Neural progenitor cell (in vitro differentiated cells): ENCODE measurements around the gene HSD17B10.

Experiments used
- CTCF ChIP-seq: fragments of 200-600 bp; sonication (generic); IDR thresholded peaks from 2 replicates; pipeline ENCODE4 v1.5.1; 2017; ENCODE audit warnings: antibody characterized with exemption, mild to moderate bottlenecking
- EZH2 ChIP-seq: fragments of 200-600 bp; sonication (generic); IDR thresholded peaks from 2 replicates; pipeline ENCODE4 v1.6.1; 2017; ENCODE audit warnings: antibody characterized with exemption, mild to moderate bottlenecking, moderate library complexity

DNA sequence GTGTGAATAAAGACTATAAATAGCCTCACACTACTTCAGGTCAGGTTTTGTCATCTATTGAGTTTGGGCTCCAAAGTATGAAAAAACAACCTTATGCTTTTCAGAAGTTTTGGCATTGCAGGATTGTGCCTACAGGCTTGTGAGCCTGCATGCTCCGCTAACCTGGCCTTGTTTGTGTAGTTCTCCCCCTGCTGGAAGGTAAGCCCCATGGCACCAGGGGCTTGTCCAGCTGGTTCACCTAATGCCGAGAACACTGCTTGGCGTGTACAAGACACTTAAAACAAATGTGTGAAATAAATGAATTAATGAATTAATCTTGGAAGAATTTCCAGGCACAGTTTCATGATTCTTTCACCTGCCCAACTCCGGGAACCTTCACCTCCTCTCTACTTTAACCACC, 1.8 kb upstream of the HSD17B10 start:
- TF ChIP-seq CTCF (peak; percentile 70), EZH2 (no peak)
